GM21737 (cell line): ENCODE results near the gene CACNG7.

ENCODE experiments used
- ATAC-seq: cut with Tn5 transposase; IDR thresholded peaks from one replicate; pipeline ENCODE4 v1.9.1; 2021; ENCODE audit warnings: mild to moderate bottlenecking, moderate library complexity; ENCODE audit not compliant: unreplicated experiment

The CACNG7 gene

DNA sequence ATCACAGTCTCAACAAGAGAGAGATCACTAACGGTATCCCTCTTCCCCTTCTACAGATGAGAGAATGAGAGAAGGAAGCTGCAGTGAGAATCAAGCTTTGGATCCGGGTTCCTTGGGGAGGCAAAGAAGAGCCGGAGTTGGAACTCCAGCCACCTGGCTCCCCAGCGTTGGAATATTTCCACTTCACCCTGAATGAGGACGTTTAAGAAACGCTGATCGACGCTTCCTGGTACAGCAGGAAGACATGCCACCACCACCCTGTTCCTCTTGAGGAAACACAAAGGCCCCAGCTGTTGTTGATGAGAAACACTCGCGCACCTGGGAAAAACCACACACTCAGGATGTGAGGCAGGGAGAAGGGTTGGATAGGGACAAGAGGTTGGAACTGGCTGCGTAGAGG lies 42.4 kb downstream of the CACNG7 start:
- ATAC-seq, result no peak

DNA sequence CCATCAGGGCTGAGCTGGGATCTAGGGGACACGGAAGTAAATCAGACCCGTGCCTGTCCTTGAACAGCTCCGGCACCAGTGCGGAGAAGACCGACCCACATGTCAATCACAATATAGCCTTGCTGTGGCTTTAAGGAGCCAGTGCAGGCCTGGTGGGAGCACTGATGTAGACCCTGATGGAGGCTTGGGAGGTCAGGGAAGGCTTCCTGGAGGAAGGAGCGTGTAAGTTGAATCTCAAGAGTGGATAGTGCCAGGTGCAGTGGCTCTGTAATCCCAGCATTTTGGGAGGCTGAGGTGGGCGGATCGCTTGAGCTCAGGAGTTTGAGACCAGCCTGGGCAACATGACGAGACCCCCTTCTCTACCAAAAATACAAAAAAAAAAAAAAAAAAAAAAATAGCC lies 42.9 kb downstream of the CACNG7 start:
- ATAC-seq, result no peak

DNA sequence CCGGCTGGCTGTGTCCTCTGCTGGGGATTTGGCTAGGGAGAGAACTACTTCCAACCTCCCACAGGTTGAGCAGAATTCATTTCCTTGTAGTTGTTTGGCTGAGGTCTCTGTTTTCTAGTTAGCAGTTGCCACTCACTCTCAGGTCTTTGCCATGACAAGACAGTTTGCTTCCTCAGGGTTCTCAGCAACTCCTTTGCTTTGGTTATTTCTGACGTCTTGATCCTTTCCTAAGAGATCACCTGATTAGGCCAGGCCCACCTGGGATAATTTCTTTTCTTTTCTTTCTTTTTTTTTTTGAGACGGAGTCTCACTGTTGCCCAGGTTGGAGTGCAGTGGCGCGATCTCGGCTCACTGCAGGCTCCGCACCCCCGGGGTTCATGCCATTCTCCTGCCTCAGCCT lies 44.3 kb downstream of the CACNG7 start:
- no peak for ATAC-seq

DNA sequence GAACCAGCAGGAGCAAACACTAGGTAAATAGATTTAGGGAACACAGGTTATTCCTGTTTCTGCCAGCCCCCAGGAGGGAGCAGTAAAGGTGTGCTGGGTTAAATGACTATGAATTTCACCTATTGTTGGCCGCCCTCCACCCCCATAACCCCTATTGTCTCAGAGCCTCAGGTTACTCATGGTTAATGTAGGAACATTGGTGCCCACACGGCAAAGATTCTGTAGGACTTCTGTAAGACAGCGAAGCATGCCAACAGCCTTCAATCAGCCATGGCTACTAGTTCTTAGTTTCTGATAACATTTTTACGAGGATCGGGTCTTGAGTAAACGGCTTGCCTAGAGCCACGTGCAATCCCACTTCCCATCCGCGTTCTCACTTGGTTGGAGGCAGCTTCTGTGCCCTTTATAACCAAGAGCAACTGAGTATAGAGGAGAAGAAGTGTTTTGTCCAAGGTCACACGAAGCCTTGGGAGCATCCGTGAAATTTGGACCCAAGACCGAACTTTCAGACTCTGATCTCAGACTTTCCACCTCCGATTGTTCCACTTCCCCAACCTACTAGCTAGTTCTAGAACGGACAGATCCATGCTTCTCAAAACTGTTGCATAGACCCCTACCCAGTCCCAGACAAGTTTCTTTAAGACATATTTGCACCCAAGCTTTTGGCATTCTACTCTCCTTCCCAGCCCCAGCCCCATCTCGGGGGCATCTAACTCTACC lies 48.5 kb downstream of the CACNG7 start:
- no peak for ATAC-seq

DNA sequence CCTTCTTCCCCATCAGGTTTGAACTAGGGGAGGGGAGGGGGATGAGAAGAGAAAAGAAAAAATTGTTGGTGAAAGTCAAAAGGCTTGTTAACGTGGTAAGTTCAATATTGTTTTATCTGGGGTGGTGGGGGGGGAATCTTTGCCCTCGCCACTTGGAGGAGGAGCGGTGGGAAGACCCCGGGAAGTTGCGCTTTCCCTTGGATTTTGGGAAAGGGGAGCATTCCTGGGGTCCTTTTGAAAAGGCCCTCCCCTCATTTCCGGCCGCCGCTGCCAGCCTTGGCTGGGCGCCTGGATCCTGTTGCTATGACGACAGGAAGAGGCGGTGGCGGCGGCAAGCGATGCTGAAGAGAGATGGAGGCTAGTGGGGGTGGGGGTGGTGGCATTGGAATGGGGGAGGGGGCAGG lies 49.1 kb downstream of the CACNG7 start:
- ATAC-seq, result no peak

DNA sequence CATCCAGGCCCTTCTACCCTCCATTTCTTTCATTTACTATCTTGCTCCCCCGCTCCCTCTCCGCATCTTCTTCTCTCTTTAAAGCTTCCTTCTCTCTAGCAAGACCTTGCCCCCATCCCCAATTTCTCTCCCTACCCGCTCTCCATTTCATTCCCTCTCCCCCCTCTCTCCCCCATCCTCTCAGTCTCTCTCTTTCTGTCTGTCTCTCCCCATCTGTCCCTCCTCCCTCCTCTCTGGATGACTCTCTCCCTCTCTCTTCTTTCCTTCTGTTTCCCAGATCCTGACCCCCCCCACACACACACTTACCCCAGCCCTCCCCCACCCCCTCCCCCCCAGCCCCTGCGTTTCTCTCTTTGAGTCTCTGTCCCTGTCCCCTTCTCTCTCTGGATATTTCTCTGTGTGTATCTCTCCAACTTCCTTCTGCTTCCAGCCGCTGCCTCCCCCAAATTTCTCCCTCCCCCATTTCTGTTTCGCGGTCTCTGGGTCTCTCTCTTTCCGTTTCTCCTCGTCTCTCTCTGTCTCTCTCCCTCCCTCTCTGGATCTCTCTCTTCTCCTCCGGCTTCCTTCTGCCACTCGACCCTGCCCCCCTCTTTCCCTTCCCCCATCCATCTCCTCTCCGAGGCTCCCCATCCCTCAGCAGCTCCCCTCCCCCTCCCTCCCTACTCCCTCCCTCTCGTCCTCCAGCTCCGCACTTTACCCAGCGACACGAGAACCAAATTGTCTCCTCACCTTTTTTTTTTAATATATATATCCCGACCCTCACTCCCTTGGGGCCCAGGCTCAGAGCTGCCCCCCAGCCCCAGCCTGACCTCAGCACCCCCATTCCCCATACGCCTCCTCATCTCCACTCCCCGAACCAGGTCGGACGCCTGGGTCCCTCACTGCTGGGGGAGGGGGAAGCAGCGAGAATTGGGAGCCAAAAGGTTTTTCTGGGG lies 50.0 kb downstream of the CACNG7 start:
- ATAC-seq, result no peak

DNA sequence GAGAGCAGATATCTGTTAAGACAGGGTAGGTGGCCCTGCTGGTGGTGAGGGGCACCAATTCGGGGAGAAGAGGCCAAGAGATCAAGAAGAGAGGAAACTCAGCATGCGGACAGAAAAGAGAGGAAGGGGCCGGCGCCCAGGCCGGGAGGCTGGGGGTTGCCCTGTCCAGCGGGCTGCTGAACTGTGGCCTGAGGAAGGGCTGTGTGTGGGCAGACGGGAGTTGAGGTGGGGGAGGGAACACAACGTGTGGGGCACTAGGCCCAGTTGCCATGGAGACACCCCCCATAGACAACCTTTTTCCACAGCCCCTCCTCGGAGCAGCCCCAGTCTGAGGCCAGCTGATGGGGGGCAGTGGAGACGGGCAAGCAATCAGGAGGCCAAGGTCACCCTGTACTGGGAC lies 51.1 kb downstream of the CACNG7 start:
- ATAC-seq, result no peak

DNA sequence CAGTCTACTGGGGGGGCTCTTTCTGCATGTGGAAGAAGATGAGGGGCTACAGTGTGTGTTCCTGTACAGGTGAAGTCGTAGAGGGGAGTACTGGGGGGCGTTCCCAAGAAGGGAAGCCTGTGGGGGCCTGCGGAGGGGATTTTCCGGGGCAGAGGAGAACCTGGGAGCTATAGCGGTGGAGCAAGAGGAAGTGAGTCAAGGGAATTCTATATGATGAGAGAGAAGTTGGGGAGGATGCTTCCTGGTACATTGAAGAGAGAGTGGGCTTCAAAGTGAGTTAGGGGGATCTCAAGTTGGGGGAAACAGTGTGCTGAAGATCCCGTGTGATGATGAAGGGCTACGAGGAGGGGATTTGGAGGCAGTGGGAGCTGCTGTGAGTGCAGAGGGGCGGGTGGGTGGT lies 51.8 kb downstream of the CACNG7 start:
- ATAC-seq, result no peak

DNA sequence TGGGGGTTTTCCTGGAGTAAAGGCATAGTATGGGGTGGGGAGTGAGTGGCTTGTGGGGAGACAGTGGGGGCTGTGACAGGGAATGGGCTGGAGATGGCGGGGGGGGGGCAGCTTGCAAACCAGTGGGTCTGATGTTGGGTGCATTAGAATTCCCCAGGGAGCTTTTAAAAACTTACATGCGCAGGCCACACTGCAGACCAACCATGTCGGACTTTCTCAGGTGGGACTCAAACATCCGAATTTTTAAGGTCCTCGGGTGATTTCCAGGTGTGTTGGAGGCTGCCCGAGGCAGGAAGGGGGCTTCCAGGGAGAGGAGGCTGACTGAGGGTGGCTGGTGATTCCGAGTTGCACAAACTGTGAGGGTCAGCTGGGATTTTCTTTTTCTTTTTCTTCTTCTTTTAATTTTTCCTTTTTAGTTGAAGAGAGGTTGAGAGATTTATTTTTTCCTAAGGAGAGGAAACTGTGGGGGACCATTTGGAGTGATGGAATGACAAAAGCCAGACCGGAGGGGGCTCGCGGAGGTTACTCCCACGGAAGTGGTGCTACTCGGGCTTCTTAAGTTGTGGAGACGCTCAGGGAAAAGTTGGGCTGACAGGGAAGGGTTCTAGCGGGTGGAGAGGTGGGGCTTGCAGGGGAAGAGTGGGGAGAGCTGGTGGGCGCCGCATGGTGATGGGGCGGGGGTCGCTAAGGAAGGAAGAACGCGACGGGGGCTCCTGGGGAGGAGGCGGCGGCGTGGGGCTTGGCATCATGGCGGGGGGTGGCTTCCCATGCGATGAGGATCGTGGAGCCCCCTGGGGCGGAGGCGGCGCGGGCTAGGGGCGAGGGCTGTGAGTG lies 52.7 kb downstream of the CACNG7 start:
- no peak for ATAC-seq

DNA sequence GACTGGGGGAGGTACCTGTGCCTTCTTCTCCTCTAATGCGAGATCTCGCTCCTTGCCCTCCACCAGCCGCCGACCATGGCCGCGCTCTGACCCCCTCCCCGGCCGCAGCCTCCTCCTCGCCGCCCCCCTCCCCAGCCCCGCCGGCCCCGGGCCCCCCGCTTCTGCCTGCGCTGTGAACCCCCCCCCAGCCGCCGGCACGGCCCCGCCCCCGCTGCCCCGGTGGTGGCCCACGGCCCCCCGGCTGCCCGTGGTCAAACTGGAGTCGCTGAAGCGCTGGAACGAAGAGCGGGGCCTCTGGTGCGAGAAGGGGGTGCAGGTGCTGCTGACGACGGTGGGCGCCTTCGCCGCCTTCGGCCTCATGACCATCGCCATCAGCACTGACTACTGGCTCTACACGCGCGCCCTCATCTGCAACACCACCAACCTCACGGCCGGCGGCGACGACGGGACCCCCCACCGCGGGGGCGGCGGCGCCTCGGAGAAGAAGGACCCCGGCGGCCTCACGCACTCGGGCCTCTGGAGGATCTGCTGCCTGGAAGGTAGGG lies 53.9 kb downstream of the CACNG7 start, which contains the start of gene CACNG8:
Gene CACNG8, plus strand, starts transcription at position 51 of the 545 bp plus-strand sequence.
- no peak for ATAC-seq

DNA sequence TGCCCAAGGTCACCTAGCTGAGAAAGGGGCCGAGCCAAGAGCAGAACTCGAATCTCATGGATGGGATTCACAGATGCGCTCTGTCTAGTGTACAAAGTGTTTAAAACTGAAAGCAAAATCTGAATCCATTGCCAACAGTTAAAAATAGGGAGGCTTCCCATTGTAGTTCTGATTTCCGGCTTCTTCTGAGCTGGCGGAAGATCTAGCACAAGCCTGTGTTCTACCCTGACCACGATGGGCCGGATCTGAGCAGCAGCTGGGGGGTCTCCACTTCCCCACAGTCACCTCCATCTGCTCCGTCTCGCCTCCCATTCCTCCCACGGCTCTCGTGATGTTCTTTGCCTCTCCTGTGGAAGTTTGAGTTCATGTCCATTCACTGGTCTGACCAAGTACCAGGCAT lies 56.0 kb downstream of the CACNG7 start:
- no peak for ATAC-seq

DNA sequence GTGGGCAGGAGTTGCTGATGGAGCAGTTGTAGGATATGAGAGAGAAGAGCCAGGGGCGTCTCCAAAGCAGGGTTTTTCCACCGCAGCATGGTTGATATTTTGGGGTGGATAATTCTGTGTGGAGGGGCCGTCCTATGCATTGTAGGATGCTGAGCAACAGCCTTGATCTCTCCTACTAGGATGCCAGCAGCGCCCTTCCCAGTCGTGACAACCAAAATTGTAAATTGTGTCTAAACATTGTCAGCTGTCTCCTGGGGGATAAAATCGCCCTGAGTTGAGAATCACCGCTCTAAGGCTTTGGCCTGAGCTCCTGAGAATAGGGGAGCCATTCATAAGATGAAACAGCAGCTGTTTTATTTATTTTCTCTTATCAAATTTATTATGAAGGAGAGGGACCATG lies 57.9 kb downstream of the CACNG7 start:
- no peak for ATAC-seq

DNA sequence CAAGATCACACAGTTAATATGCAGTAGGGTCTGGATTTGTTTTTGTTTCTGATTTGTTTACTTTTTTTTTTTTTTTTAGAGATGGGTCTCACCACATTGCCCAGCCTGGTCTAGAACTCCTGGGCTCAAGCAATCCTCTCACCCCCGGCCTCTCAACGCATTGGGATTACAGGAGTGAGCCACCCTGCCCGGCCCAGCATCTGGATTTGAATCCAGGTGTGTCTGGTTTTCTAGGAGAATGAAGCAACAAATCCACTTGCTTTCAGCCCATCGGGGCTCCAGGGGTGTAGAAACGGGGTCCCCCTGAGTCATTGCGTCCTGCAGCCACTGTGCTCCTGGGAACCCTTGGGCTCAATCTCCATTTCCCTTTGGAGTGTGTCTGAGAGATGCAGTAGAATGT lies 60.3 kb downstream of the CACNG7 start:
- no peak for ATAC-seq

DNA sequence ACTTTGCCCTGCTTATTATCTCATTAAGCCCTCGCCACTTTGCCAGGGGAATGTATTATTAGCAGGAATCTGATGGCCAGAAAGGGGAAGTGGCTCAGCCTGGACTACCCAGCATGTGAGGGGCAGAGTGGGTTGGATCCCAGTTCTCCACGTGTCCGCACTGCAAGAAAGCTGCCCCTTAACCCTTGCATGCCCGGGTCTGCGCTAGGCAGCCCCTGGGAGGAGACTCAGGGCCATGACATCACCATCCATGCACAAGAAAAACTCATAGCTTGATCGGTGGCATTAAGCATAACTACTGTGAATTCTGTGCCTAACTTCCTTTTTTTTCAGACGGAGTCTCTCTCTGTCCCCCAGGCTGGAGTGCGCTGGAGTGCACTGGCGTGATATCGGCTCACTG lies 62.6 kb downstream of the CACNG7 start:
- ATAC-seq, result no peak

DNA sequence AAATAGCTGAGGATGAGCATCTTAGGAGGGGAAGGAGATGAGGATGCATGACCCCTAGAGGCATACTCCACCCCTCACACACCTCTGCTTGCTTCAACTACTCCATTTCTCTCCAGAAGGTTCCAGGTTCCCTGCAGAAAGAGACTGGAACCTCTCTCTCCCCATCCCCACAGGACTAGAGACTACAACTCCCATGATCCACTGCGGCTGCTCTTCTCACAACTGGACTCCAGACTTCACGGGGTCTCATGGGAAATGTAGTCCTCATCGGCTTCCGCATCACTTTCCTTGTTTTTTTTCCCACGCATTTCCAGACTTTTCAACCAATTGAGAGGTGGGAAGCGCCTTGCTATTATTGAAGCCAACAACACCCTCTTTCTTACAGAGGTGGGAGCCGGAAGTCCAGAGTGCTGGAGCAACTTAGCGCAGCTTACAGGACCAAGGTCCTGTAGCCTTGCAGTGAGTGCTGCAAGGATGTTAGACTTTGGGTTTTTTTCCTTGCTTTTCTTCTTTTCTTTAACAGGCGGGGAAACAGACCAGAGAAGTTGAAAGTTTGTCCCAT lies 68.4 kb downstream of the CACNG7 start:
- no peak for ATAC-seq

DNA sequence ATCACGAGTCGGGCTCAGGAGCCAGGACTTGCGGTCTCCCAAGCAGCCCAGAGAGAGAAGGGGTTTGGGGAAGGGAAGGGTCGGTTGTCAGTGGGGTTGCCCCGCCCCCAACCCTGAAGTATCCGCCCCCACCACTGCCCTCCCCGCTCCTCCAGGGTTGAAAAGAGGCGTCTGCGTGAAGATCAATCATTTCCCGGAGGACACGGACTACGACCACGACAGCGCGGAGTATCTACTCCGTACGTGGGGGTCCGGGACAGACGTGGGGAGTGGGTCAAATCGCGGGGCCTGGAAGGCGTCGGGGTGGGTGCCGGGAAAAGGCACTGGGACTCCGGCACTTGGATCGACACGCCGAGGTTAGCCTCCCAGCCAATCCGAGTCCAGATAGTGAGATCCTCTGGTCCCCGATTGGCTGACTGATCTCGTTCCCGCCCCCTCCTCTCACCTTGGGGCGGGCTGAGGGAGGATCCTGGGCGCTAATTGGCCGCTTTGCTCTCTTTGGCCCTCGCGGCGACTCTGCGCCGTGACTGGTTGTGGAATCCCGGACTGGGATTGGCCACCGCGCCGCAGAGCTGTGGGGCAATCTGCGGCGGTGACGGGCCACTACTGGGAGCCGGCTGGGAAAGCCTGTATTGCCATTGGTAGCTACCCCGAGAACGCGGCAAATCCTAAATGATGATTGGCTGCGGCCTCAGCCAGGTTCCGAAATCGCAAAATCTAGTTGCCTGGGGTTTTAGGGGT lies 69.1 kb downstream of the CACNG7 start:
- no peak for ATAC-seq

DNA sequence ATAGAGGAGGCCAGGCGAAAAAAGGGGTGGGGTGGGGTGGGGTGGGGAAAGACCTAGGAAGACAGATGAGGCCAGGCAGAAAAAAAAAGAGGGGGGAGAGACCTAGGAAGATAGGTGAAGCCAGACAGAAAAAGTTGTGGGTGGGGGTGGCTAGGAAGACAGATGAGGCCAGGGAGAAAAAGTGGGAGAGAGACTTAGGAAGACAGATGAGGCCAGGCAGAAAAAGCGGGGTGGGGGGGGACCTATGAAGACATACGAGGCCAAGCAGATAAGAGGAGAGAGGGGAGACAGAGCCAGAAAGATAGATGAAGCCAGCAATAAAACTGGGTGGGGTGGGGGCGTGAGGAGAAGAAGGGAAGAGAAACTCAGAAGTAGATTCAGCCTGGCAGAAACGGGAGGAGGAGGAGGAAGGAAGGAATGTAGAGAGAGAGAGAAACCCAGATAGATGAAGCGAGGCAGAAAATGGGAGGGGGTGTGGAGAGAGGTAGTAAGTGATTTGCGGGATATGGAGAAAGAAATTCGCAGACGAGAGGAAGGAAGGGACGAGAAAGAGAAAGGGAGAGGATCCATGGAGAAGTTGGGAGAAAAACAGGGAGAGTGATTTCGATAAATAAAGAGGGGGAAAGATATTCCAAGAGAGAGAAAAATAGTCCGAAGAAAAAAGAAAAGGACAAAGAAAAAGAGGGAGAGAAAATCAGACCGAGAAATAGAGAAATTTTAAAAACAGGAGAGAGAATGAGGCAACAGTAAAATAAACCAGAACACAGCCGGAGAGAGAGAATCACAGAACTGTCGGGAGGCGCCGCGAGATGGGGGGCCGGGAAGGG lies 70.1 kb downstream of the CACNG7 start:
- no peak for ATAC-seq

DNA sequence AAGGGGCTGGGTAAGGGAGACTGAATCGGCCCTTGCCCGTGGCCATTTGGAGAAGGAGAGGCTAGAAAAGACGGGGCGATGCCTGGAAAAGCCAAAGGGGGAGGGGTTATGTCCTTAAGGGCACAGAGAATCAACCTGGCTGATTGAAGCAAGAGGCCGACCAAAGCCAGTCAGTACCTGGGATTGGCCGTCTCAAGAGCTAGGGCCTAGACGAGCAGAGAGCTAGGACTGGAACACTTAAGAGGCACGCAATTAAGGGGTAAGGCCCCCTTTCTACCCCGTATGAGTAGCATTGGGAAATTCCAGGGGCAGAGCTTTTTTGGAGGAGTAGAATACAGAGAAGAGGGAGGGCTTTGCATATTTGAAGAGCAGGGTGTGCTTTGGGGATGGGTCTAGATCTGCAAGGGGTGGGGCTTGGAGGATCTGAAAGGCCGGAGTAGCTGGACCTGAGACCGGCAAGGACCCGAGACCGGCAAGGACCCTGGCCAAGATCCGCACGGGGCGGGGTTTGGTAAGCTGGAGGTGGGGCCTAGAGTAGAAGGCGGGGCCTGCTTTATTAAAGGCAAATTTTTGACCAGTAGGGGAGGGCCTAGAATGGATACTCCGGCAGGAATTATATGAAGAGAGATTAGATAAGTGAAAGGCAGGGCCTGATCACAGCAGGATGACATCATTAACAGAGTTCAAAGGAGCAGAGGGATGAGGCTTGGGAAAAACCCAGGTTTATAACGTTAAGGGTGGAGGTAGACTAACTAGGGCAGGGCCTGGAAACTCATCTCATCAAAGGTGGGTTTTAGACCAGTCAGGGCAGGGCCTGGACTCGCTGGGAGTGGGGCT lies 71.7 kb downstream of the CACNG7 start:
- no peak for ATAC-seq
